Activated B cell treated with CpG ODN at 0.5 μM for 24 hours (primary cell): ENCODE data around the gene FBXW8. TPM values are rescaled to one million over a fixed set of nuclear protein-coding genes. Genes with fewer than 3 reads are reported as not detected.

Source experiments
- ATAC-seq: fragments of 200-7000 bp; cut with Tn5 transposase; one replicate; pipeline ENCODE4 v1.10.0; 2021; ENCODE audit warnings: low read depth, mild to moderate bottlenecking, moderate library complexity
- CTCF ChIA-PET: fragments of 350-600 bp; sonication (Branson Sonifier 250); formaldehyde crosslinking; loops from one replicate; lab custom pipeline; 2021; ENCODE audit warnings: antibody characterized with exemption; lab: Charles Lee
- POLR2A ChIA-PET: fragments of 350-600 bp; sonication (Branson Sonifier 250); formaldehyde crosslinking; loops from one replicate; lab custom pipeline; 2021; ENCODE audit warnings: antibody characterized with exemption; lab: Charles Lee
- DNase-seq: peaks from one replicate; pipeline ENCODE4 v3.0.0; 2022
- H3K27ac Mint-ChIP-seq: one replicate; pipeline ENCODE4 v1.8.0; 2020; ENCODE audit warnings: mixed read lengths
- H3K27me3 Mint-ChIP-seq: one replicate; pipeline ENCODE4 v1.8.0; 2021; ENCODE audit warnings: mixed read lengths
- H3K36me3 Mint-ChIP-seq: one replicate; pipeline ENCODE4 v1.8.0; 2021; ENCODE audit warnings: low read depth, mixed read lengths
- H3K4me1 Mint-ChIP-seq: one replicate; pipeline ENCODE4 v1.8.0; 2021; ENCODE audit warnings: mixed read lengths
- H3K4me3 Mint-ChIP-seq: one replicate; pipeline ENCODE4 v1.8.0; 2020; ENCODE audit warnings: mild to moderate bottlenecking, mixed read lengths
- H3K9me3 Mint-ChIP-seq: one replicate; pipeline ENCODE4 v1.8.0; 2020; ENCODE audit warnings: mixed read lengths
- intact Hi-C: fragments of 100-400 bp; cut with micrococcal nuclease; formaldehyde crosslinking; loops from one replicate; pipeline ENCODE4 v1.15.1; 2024
- total RNA-seq: library from RNA; stranded (reverse); gene quantifications from 2 replicates; pipeline ENCODE4 v1.2.3, GENCODE V29; 2022
- TF ChIP-seq, protein P1 (sequence below): fragments of 200-600 bp; IDR thresholded peaks from one replicate; pipeline ENCODE4 v1.8.0; 2022; ENCODE audit warnings: antibody characterized with exemption, mild to moderate bottlenecking

The FBXW8 gene
- total RNA-seq, 1 donor from 2014 or later = 17.6 TPM

GRCh38 chr12:116892349-116893140 is 18.2 kb upstream of the FBXW8 start:
- H3K4me1 Mint-ChIP-seq = no peaks in the 10 kb centered on the region
- no peaks in the 10 kb centered on the region for H3K9me3 Mint-ChIP-seq
- intact Hi-C loops = no loop called here
- H3K27ac Mint-ChIP-seq = no peak overlapping the region
- H3K4me3 Mint-ChIP-seq = no peak overlapping the region
- H3K36me3 Mint-ChIP-seq = no peaks in the 10 kb centered on the region
- DNase-seq = no peak
- POLR2A ChIA-PET = no interaction called here
- peaks cover 12% of the 10 kb centered on the region for H3K27me3 Mint-ChIP-seq
- ATAC-seq = no peak
- TF ChIP-seq, protein P1, sequence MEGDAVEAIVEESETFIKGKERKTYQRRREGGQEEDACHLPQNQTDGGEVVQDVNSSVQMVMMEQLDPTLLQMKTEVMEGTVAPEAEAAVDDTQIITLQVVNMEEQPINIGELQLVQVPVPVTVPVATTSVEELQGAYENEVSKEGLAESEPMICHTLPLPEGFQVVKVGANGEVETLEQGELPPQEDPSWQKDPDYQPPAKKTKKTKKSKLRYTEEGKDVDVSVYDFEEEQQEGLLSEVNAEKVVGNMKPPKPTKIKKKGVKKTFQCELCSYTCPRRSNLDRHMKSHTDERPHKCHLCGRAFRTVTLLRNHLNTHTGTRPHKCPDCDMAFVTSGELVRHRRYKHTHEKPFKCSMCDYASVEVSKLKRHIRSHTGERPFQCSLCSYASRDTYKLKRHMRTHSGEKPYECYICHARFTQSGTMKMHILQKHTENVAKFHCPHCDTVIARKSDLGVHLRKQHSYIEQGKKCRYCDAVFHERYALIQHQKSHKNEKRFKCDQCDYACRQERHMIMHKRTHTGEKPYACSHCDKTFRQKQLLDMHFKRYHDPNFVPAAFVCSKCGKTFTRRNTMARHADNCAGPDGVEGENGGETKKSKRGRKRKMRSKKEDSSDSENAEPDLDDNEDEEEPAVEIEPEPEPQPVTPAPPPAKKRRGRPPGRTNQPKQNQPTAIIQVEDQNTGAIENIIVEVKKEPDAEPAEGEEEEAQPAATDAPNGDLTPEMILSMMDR = no peak
- CTCF ChIA-PET = no interaction called here

DNA sequence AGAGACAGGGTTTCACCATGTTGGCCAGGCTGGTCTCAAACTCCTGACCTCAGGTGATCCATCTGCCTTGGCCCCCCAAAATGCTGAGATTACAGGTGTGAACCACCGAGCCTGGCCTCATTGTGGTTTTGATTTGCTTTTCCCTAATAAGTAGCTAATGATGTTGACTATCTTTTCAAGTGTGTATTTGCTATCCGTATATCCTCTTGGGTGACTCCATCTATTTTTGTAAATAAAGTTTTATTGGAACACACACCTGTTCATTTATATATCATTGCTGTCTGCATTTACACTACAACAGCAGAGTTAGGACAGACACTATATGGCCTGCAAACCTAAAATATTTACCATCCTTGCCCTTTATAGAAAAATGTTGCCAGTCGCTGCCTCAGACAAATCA is 15.8 kb upstream of the FBXW8 start:
- H3K4me1 Mint-ChIP-seq = no peaks in the 10 kb centered on the region
- no peak for DNase-seq
- intact Hi-C loops = no loop called here
- CTCF ChIA-PET = no interaction called here
- TF ChIP-seq, protein P1 = no peak
- no peak for ATAC-seq
- no peak overlapping the region for H3K27ac Mint-ChIP-seq
- no peak overlapping the region for H3K4me3 Mint-ChIP-seq
- POLR2A ChIA-PET = no interaction called here
- H3K27me3 Mint-ChIP-seq = peaks cover 21% of the 10 kb centered on the region
- H3K36me3 Mint-ChIP-seq = no peaks in the 10 kb centered on the region
- no peaks in the 10 kb centered on the region for H3K9me3 Mint-ChIP-seq

DNA sequence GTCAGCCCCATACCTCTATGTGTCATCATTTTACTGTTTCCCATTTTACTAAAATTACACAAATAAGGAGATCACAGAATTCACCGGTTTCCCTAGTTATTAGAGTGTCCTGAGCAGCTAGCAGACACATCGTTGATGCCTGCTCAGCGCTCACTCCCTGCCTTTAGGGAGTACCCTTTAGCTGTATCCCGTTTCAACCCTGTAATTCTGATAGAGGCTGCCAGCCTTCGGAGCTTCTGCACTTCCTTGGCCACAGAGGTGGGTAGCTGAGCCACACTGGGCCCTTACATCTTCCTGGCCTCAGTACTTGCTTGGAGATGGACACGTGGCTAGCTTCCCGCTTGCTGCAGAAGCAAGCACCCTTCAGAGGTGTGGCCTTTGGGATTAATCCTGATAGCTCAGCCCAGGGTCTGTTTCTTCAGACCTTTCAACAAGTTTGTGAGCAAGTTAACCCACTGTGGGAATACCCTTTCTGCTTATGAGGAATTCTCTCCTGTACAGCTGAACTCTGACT is 14.3 kb upstream of the FBXW8 start:
- H3K9me3 Mint-ChIP-seq = no peaks in the 10 kb centered on the region
- ChIA-PET CTCF (no interaction called here), POLR2A (no interaction called here)
- no peak overlapping the region for H3K27ac Mint-ChIP-seq
- intact Hi-C loops = no loop called here
- DNase-seq (no peak), ATAC-seq (no peak)
- TF ChIP-seq, protein P1 = no peak
- H3K4me1 Mint-ChIP-seq = no peaks in the 10 kb centered on the region
- peaks cover 29% of the 10 kb centered on the region for H3K27me3 Mint-ChIP-seq
- H3K36me3 Mint-ChIP-seq = no peaks in the 10 kb centered on the region
- H3K4me3 Mint-ChIP-seq = no peak overlapping the region

DNA sequence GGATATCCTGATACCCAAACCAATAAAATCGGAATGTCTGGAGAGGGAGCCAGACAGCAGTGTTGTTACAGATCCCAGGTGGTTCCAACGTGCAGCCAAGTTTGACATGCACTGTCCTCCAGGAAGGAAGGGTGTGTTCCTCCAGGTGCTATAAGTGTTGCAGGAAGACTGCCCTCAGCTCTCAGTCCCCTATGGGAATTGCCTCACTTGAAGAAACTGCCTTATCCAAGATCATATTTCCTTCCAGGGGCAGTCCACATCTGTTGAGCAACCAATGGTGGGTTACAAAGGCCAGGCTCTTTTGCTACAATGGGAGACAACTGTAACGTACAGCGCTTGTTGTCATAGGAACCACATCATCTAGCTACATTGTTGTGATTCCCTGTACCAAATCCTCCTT is 13.3 kb upstream of the FBXW8 start:
- H3K27me3 Mint-ChIP-seq = peaks cover 37% of the 10 kb centered on the region
- no peaks in the 10 kb centered on the region for H3K9me3 Mint-ChIP-seq
- no peak for DNase-seq
- H3K27ac Mint-ChIP-seq = no peak overlapping the region
- ChIA-PET POLR2A (no interaction called here), CTCF (no interaction called here)
- TF ChIP-seq, protein P1 = no peak
- no peak for ATAC-seq
- H3K4me1 Mint-ChIP-seq = no peaks in the 10 kb centered on the region
- H3K36me3 Mint-ChIP-seq = no peaks in the 10 kb centered on the region
- intact Hi-C loops = no loop called here
- no peak overlapping the region for H3K4me3 Mint-ChIP-seq

DNA sequence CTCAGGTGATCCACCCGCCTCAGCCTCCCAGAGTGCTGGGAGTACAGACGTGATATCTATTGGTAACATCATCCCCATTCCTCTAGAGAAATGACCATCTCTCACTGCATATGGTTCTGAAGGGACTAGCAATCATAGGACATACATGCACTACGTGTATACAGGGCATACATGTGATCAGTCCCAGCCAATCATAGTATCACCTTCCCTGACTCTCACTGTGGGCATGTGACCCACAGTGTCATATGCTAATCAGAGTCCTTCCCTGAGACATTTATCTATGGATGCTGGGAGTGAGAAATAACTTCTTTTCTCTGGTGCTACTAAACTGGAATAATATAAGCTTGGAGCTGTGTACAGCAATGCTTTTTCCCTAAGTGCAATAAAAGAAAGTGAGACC is 12.1 kb upstream of the FBXW8 start:
- peaks cover 40% of the 10 kb centered on the region for H3K27me3 Mint-ChIP-seq
- ATAC-seq = no peak
- intact Hi-C loops = no loop called here
- H3K36me3 Mint-ChIP-seq = no peaks in the 10 kb centered on the region
- DNase-seq = no peak
- CTCF ChIA-PET = no interaction called here
- no peak overlapping the region for H3K4me3 Mint-ChIP-seq
- H3K27ac Mint-ChIP-seq = no peak overlapping the region
- POLR2A ChIA-PET = no interaction called here
- no peaks in the 10 kb centered on the region for H3K9me3 Mint-ChIP-seq
- TF ChIP-seq, protein P1 = no peak
- H3K4me1 Mint-ChIP-seq = no peaks in the 10 kb centered on the region
